K562 (cell line): ENCODE results near the gene PLD6. TPM values are rescaled to one million over a fixed set of nuclear protein-coding genes. Genes with fewer than 3 reads are reported as not detected.

Source experiments
- BHLHE40 ChIP-seq: IDR thresholded peaks from 2 replicates; pipeline ENCODE4 v1.6.1; 2011; ENCODE audit warnings: low read length, improper control_type of control experiment
- EHMT2 ChIP-seq: fragments of 450-650 bp; IDR thresholded peaks from 2 replicates; pipeline ENCODE4 v1.6.1; 2018; ENCODE audit warnings: antibody characterized with exemption
- HMGN3 ChIP-seq: IDR thresholded peaks from 2 replicates; pipeline ENCODE4 v1.6.1; 2011; ENCODE audit warnings: borderline replicate concordance, low read depth, mild to moderate bottlenecking, mixed read lengths, low read length; ENCODE audit not compliant: insufficient read length; ENCODE audit errors: extremely low read depth
- PHTF2 ChIP-seq: fragments of 250-450 bp; sonication (Bioruptor Pico); IDR thresholded peaks from 2 replicates; pipeline ENCODE4 v1.5.0; 2021; ENCODE audit warnings: mild to moderate bottlenecking
- POLR2H ChIP-seq: IDR thresholded peaks from 2 replicates; pipeline ENCODE4 v1.6.1; 2016; ENCODE audit warnings: missing genetic modification characterization, low read depth, mild to moderate bottlenecking, control low read depth, missing compliant biosample characterization, moderate library complexity
- SIN3B ChIP-seq: fragments of 450-650 bp; IDR thresholded peaks from 2 replicates; pipeline ENCODE4 v1.6.1; 2017; ENCODE audit warnings: low read depth, mild to moderate bottlenecking, moderate library complexity
- SMARCE1 ChIP-seq: fragments of 450-650 bp; IDR thresholded peaks from 2 replicates; pipeline ENCODE4 v1.7.1; 2016; ENCODE audit warnings: mild to moderate bottlenecking
- polyA plus RNA-seq, 8 experiments: library from polyadenylated mRNA; depleted of rRNA in 4 of 8; stranded (reverse) in 5 of 8; unstranded in 3 of 8; fragments of >200 nt; fragmentation: Nextera tagmentation in 2 of 8; fragmentation: Illumina TruSeq in 1 of 8; extraction: Ambion mirVana in 2 of 8; extraction: Trizol in 1 of 8; gene quantifications; 2 replicates each; pipeline versions ENCODE4 v1.2.1 to v1.2.3, GENCODE V29; 2011 to 2014; ENCODE audit warnings: inconsistent platforms in 1 of 8, missing spikeins in 1 of 8
- total RNA-seq, 7 experiments: library from RNA; depleted of rRNA in 6 of 7; stranded (reverse); fragments of >200 nt in 6 of 7; fragmentation: Illumina TruSeq in 2 of 7; extraction: Trizol in 2 of 7; gene quantifications; 2 replicates each; pipeline versions ENCODE4 v1.2.1 to v1.2.3, GENCODE V29; 2011 to 2021; ENCODE audit warnings: low replicate concordance in 1 of 7
- TF ChIP-seq, protein P1 (sequence below), 2 experiments: fragments of 450-650 bp in 1 of 2; sonication (generic) in 1 of 2; formaldehyde crosslinking in 1 of 2; IDR thresholded peaks; 2 replicates each; pipeline versions ENCODE4 v1.7.1 to v1.9.0; 2016 to 2022; ENCODE audit warnings: inconsistent platforms in 1 of 2, mild to moderate bottlenecking in 1 of 2, missing genetic modification reagents in 1 of 2
- TF ChIP-seq, protein P2 (sequence below): fragments of 250-450 bp; sonication (Bioruptor Pico); IDR thresholded peaks from 2 replicates; pipeline ENCODE4 v1.9.0; 2021; ENCODE audit warnings: mild to moderate bottlenecking, inconsistent platforms
- TF ChIP-seq, protein P3 (sequence below): fragments of 450-650 bp; IDR thresholded peaks from 2 replicates; pipeline ENCODE4 v1.7.1; 2018; ENCODE audit warnings: mild to moderate bottlenecking, low read depth; ENCODE audit not compliant: partially characterized antibody
- TF ChIP-seq, protein P4 (sequence below): fragments of 450-650 bp; IDR thresholded peaks from 2 replicates; pipeline ENCODE4 v1.7.0; 2016; ENCODE audit warnings: borderline replicate concordance

Gene PLD6
- total and polyA plus RNA-seq, 9 of the 15 experiments (the other 6 are each of a cell fraction or from before 2014, with no cell fraction given), result 3.6 to 15.6 (median 10.0) TPM

DNA sequence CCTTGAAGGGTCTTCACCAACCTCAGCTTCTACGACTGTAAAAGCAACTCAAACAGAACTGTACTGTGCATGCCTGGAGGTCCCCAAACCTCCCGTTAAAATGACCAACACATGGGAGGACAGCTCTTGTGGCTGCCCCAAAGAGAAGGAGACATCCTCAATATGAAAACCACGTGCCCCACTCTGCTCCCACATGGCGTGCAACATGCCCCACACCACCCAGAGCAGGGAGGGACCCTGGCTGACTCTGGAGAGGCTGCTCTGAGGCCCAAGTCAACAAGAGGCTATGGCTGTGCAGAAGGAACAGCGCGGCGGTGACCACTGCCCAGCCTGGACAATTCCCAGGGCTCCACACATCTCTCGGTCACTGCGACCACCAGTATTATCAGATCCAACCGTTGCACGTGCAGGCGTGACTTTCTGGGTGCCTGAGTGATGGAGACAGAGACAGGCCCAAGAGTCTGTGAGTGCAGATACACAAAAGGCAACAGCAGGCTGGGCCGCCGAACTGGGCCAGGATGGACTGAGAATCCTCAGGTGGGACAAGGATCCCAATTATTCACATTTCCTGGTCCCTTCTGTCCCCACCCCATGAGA lies 1.4 kb downstream of the PLD6 start (continued):
- TF ChIP-seq, protein P1, sequence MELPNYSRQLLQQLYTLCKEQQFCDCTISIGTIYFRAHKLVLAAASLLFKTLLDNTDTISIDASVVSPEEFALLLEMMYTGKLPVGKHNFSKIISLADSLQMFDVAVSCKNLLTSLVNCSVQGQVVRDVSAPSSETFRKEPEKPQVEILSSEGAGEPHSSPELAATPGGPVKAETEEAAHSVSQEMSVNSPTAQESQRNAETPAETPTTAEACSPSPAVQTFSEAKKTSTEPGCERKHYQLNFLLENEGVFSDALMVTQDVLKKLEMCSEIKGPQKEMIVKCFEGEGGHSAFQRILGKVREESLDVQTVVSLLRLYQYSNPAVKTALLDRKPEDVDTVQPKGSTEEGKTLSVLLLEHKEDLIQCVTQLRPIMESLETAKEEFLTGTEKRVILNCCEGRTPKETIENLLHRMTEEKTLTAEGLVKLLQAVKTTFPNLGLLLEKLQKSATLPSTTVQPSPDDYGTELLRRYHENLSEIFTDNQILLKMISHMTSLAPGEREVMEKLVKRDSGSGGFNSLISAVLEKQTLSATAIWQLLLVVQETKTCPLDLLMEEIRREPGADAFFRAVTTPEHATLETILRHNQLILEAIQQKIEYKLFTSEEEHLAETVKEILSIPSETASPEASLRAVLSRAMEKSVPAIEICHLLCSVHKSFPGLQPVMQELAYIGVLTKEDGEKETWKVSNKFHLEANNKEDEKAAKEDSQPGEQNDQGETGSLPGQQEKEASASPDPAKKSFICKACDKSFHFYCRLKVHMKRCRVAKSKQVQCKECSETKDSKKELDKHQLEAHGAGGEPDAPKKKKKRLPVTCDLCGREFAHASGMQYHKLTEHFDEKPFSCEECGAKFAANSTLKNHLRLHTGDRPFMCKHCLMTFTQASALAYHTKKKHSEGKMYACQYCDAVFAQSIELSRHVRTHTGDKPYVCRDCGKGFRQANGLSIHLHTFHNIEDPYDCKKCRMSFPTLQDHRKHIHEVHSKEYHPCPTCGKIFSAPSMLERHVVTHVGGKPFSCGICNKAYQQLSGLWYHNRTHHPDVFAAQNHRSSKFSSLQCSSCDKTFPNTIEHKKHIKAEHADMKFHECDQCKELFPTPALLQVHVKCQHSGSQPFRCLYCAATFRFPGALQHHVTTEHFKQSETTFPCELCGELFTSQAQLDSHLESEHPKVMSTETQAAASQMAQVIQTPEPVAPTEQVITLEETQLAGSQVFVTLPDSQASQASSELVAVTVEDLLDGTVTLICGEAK (IDR thresholded peaks at IDR 0.05), result no peak
- TF ChIP-seq, protein P1 (CRISPR knock-in tag; IDR thresholded peaks at IDR 0.05), result no peak
- TF ChIP-seq PHTF2 (CRISPR knock-in tag) (no peak), SIN3B (no peak), HMGN3 (no peak), BHLHE40 (peak; percentile 84), POLR2H (tag) (no peak), SMARCE1 (no peak), EHMT2 (no peak)
- TF ChIP-seq, protein P2, sequence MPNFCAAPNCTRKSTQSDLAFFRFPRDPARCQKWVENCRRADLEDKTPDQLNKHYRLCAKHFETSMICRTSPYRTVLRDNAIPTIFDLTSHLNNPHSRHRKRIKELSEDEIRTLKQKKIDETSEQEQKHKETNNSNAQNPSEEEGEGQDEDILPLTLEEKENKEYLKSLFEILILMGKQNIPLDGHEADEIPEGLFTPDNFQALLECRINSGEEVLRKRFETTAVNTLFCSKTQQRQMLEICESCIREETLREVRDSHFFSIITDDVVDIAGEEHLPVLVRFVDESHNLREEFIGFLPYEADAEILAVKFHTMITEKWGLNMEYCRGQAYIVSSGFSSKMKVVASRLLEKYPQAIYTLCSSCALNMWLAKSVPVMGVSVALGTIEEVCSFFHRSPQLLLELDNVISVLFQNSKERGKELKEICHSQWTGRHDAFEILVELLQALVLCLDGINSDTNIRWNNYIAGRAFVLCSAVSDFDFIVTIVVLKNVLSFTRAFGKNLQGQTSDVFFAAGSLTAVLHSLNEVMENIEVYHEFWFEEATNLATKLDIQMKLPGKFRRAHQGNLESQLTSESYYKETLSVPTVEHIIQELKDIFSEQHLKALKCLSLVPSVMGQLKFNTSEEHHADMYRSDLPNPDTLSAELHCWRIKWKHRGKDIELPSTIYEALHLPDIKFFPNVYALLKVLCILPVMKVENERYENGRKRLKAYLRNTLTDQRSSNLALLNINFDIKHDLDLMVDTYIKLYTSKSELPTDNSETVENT (CRISPR knock-in tag), result no peak
- TF ChIP-seq, protein P3, sequence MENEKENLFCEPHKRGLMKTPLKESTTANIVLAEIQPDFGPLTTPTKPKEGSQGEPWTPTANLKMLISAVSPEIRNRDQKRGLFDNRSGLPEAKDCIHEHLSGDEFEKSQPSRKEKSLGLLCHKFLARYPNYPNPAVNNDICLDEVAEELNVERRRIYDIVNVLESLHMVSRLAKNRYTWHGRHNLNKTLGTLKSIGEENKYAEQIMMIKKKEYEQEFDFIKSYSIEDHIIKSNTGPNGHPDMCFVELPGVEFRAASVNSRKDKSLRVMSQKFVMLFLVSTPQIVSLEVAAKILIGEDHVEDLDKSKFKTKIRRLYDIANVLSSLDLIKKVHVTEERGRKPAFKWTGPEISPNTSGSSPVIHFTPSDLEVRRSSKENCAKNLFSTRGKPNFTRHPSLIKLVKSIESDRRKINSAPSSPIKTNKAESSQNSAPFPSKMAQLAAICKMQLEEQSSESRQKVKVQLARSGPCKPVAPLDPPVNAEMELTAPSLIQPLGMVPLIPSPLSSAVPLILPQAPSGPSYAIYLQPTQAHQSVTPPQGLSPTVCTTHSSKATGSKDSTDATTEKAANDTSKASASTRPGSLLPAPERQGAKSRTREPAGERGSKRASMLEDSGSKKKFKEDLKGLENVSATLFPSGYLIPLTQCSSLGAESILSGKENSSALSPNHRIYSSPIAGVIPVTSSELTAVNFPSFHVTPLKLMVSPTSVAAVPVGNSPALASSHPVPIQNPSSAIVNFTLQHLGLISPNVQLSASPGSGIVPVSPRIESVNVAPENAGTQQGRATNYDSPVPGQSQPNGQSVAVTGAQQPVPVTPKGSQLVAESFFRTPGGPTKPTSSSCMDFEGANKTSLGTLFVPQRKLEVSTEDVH, result no peak
- TF ChIP-seq, protein P4, sequence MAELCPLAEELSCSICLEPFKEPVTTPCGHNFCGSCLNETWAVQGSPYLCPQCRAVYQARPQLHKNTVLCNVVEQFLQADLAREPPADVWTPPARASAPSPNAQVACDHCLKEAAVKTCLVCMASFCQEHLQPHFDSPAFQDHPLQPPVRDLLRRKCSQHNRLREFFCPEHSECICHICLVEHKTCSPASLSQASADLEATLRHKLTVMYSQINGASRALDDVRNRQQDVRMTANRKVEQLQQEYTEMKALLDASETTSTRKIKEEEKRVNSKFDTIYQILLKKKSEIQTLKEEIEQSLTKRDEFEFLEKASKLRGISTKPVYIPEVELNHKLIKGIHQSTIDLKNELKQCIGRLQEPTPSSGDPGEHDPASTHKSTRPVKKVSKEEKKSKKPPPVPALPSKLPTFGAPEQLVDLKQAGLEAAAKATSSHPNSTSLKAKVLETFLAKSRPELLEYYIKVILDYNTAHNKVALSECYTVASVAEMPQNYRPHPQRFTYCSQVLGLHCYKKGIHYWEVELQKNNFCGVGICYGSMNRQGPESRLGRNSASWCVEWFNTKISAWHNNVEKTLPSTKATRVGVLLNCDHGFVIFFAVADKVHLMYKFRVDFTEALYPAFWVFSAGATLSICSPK, result no peak
